ENCODE measurements around the gene MCRIP2. TPM values are rescaled to one million over a fixed set of nuclear protein-coding genes. Genes with fewer than 3 reads are reported as not detected.

MCRIP2 gene
- total and polyA plus RNA-seq, 9 of the 15 experiments (the other 6 are each of a cell fraction or from before 2014, with no cell fraction given) = 0.80 to 120 (median 35.2) TPM

DNA sequence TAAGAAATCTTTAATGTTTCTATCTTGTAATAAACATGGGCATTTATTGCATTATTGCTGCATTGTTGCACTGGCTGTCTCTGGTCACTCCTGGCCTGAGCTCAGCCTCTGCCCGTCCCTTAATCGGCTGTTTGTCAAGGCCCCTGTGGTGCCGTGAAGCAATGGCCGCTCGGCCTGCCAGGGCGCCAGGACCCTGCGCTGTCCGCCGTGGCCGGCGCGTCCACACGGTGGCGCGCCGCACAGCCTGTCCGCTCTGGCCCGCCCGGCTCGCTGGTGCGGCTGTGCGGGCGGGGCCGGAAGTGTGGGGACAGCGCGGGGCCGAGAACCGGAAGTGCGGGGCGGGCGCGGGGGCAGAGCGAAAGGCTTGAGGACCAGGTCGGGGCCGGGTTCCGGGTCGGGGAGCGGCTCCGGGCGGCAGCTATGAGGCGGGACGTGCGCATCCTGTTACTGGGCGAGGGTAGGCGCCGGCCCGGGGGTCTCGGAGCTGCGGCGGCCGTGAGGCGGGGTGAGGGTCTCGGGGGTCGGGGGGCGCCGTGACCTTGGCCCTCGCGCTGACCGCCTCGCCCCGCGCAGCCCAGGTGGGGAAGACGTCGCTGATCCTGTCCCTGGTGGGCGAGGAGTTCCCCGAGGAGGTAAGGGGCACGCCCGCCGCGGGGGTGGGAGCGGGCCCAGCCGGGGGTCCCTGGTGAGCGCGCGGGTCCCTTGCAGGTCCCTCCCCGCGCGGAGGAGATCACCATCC lies 26.3 kb downstream of the MCRIP2 start, which contains the start of gene RHOT2 (continued):
- peak in 1 of 2 experiments; percentile 95; a peak in 2 of 4 replicates for TF ChIP-seq NONO (IDR thresholded peaks at IDR 0.05; ENCODE audit: low read depth in 2 of 2, low read length in 1 of 2)
- TF ChIP-seq HCFC1 (IDR thresholded peaks at IDR 0.05; ENCODE audit: low read depth, low read length) = peak; percentile 88
- TF ChIP-seq ZNF436 (CRISPR knock-in tag; IDR thresholded peaks at IDR 0.05) = no peak
- TF ChIP-seq, protein P1, sequence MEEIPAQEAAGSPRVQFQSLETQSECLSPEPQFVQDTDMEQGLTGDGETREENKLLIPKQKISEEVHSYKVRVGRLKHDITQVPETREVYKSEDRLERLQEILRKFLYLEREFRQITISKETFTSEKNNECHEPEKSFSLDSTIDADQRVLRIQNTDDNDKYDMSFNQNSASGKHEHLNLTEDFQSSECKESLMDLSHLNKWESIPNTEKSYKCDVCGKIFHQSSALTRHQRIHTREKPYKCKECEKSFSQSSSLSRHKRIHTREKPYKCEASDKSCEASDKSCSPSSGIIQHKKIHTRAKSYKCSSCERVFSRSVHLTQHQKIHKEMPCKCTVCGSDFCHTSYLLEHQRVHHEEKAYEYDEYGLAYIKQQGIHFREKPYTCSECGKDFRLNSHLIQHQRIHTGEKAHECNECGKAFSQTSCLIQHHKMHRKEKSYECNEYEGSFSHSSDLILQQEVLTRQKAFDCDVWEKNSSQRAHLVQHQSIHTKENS (CRISPR knock-in tag; IDR thresholded peaks at IDR 0.05) = no peak
- TF ChIP-seq, protein P2, sequence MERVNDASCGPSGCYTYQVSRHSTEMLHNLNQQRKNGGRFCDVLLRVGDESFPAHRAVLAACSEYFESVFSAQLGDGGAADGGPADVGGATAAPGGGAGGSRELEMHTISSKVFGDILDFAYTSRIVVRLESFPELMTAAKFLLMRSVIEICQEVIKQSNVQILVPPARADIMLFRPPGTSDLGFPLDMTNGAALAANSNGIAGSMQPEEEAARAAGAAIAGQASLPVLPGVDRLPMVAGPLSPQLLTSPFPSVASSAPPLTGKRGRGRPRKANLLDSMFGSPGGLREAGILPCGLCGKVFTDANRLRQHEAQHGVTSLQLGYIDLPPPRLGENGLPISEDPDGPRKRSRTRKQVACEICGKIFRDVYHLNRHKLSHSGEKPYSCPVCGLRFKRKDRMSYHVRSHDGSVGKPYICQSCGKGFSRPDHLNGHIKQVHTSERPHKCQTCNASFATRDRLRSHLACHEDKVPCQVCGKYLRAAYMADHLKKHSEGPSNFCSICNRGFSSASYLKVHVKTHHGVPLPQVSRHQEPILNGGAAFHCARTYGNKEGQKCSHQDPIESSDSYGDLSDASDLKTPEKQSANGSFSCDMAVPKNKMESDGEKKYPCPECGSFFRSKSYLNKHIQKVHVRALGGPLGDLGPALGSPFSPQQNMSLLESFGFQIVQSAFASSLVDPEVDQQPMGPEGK (CRISPR knock-in tag; IDR thresholded peaks at IDR 0.05; ENCODE audit: borderline replicate concordance) = no peak
- TF ChIP-seq, protein P3, sequence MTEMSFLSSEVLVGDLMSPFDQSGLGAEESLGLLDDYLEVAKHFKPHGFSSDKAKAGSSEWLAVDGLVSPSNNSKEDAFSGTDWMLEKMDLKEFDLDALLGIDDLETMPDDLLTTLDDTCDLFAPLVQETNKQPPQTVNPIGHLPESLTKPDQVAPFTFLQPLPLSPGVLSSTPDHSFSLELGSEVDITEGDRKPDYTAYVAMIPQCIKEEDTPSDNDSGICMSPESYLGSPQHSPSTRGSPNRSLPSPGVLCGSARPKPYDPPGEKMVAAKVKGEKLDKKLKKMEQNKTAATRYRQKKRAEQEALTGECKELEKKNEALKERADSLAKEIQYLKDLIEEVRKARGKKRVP (CRISPR knock-in tag; IDR thresholded peaks at IDR 0.05) = no peak
- no peak for TF ChIP-seq NFYB (IDR thresholded peaks at IDR 0.05; ENCODE audit: extremely low read depth, insufficient read length)
- no peak for TF ChIP-seq MEF2D (tag; conservative IDR thresholded peaks at IDR 0.05; ENCODE audit: low read depth)
- peak; percentile 99 for TF ChIP-seq GABPA (tag; conservative IDR thresholded peaks at IDR 0.05; ENCODE audit: low read depth)
- TF ChIP-seq SIN3A (IDR thresholded peaks at IDR 0.05; ENCODE audit: borderline replicate concordance in 2 of 2, control insufficient read depth in 1 of 2, low read depth in 2 of 2, low read length in 2 of 2) = peak; percentile 52 to 83; a peak in 2 of 4 replicates
- 0 out of 2 replicates have a peak, but pooled peaks have one; percentile 73 for TF ChIP-seq TARDBP (IDR thresholded peaks at IDR 0.05)
- peak; percentile 92 for TF ChIP-seq CTBP1 (IDR thresholded peaks at IDR 0.05; ENCODE audit: borderline replicate concordance)
- peak; percentile 60; the same call in 1 of the 2 replicates for TF ChIP-seq C11orf30 (IDR thresholded peaks at IDR 0.05; ENCODE audit: low read depth)
- TF ChIP-seq PHF8 (IDR thresholded peaks at IDR 0.05; ENCODE audit: borderline replicate concordance, low read length) = peak; percentile 76; the same call in 1 of the 2 replicates
- no peak for TF ChIP-seq TCFL5 (CRISPR knock-in tag; conservative IDR thresholded peaks at IDR 0.05)
- TF ChIP-seq ZNF707 (CRISPR knock-in tag; conservative IDR thresholded peaks at IDR 0.05) = no peak
- TF ChIP-seq MEIS2 (IDR thresholded peaks at IDR 0.05; ENCODE audit: partially characterized antibody) = peak; percentile 56
- TF ChIP-seq NEUROD1 (IDR thresholded peaks at IDR 0.05; ENCODE audit: borderline replicate concordance, low read depth, low read length, partially characterized antibody) = peak; percentile 74
- no peak for TF ChIP-seq HLTF (IDR thresholded peaks at IDR 0.05)
- TF ChIP-seq, protein P4, sequence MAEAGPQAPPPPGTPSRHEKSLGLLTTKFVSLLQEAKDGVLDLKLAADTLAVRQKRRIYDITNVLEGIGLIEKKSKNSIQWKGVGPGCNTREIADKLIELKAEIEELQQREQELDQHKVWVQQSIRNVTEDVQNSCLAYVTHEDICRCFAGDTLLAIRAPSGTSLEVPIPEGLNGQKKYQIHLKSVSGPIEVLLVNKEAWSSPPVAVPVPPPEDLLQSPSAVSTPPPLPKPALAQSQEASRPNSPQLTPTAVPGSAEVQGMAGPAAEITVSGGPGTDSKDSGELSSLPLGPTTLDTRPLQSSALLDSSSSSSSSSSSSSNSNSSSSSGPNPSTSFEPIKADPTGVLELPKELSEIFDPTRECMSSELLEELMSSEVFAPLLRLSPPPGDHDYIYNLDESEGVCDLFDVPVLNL (CRISPR knock-in tag; IDR thresholded peaks at IDR 0.05; ENCODE audit: low read depth) = no peak
- no peak; the same call in 1 of the 2 replicates for TF ChIP-seq IRF2 (CRISPR knock-in tag; IDR thresholded peaks at IDR 0.05)
- TF ChIP-seq KAT2B (IDR thresholded peaks at IDR 0.05; ENCODE audit: low read depth, low read length) = peak; percentile 60
- no peak for TF ChIP-seq MTA1 (IDR thresholded peaks at IDR 0.05; ENCODE audit: borderline replicate concordance)
